Measurements from ENCODE around the gene GOLGA6C.

- TF ChIP-seq EZH2 (IDR thresholded peaks at IDR 0.05; ENCODE audit: borderline replicate concordance, low read depth, low read length, severe bottlenecking) (no peak), MAX (IDR thresholded peaks at IDR 0.05; ENCODE audit: insufficient read depth, insufficient read length) (no peak), FOS (IDR thresholded peaks at IDR 0.05; ENCODE audit: borderline replicate concordance, insufficient read depth, low read length) (no peak), POLR2A (IDR thresholded peaks at IDR 0.05; ENCODE audit: low read depth, low read length) (no peak), CTCF (IDR thresholded peaks at IDR 0.05; ENCODE audit: extremely low read depth in 1 of 2, insufficient read depth in 1 of 2, low read depth in 1 of 2, low read length in 2 of 2) (no peak), POLR2AphosphoS5 (IDR thresholded peaks at IDR 0.05; ENCODE audit: insufficient read depth, low read depth, low read length) (no peak)
These were observed 55.1 kb downstream of the GOLGA6C start for GRCh38 chr15:75313116-75313845.
